Stomach (tissue), 9 donors: ENCODE measurements around the gene XPO5. TPM values are rescaled to one million over a fixed set of nuclear protein-coding genes. Genes with fewer than 3 reads are reported as not detected.

Experiments
- DNase-seq, 2 donors: peaks; one replicate each; pipeline versions ENCODE4 v3.0.0 to v3.0.0-alpha.2; 2013 to 2019
- H3K27ac ChIP-seq, 5 donors: fragments of 200-600 bp in 4 of 5; sonication (generic) in 4 of 5; one replicate each; pipeline ENCODE4 v1.5.1; 2013 to 2019; ENCODE audit warnings: mild to moderate bottlenecking in 1 of 5, moderate library complexity in 1 of 5
- H3K27me3 ChIP-seq, 3 donors: fragments of 200-600 bp; sonication (generic); one replicate each; pipeline ENCODE4 v1.5.1; 2017 to 2019; ENCODE audit warnings: mixed run types in 1 of 3
- H3K36me3 ChIP-seq, 4 donors: fragments of 200-600 bp; sonication (generic); 1 replicate in 3 of 4; 2 replicates in 1 of 4; pipeline ENCODE4 v1.5.1; 2016 to 2019
- H3K4me1 ChIP-seq, 4 donors: fragments of 200-600 bp; sonication (generic); one replicate each; pipeline ENCODE4 v1.5.1; 2016 to 2019
- H3K4me3 ChIP-seq, 4 donors: fragments of 200-600 bp; sonication (generic) in 3 of 4; one replicate each; pipeline ENCODE4 v1.5.1; 2016 to 2019; ENCODE audit warnings: mild to moderate bottlenecking in 1 of 4
- H3K9me3 ChIP-seq, 4 donors: fragments of 200-600 bp; sonication (generic); one replicate each; pipeline ENCODE4 v1.5.1; 2016 to 2019
- EP300 ChIP-seq: sonication (generic); formaldehyde crosslinking; IDR thresholded peaks from one replicate; pipeline ENCODE4 v1.6.1; 2017; ENCODE audit warnings: antibody characterized with exemption
- POLR2A ChIP-seq, 4 donors: fragments of 450-650 bp; IDR thresholded peaks; one replicate each; pipeline ENCODE4 v1.6.1; 2016; ENCODE audit warnings: antibody characterized with exemption in 4 of 4, control low read depth in 2 of 4, mild to moderate bottlenecking in 1 of 4, moderate library complexity in 1 of 4
- POLR2AphosphoS5 ChIP-seq, 3 donors: sonication (generic); formaldehyde crosslinking; IDR thresholded peaks; one replicate each; pipeline ENCODE4 v1.6.1; 2016; ENCODE audit warnings: antibody characterized with exemption in 3 of 3
- WGBS, 5 donors: extraction: QIAGEN DNeasy Blood & Tissue Kit in 3 of 5; methylation state at CpG; one replicate each; pipeline versions ENCODE4 v1.1.5 to v1.1.7; 2013 to 2018; 5-methylcytosine and 5-hydroxymethylcytosine counted together
- intact Hi-C: fragments of 100-400 bp; cut with DNase I; formaldehyde crosslinking; loops from one replicate; pipeline ENCODE4 v1.15.1; 2023; ENCODE audit warnings: low total_unique reads
- polyA plus RNA-seq, 3 donors: library from polyadenylated mRNA; stranded (reverse); fragments of 200-250 nt; gene quantifications; one replicate each; pipeline ENCODE4 v1.2.3, GENCODE V29; 2013
- total RNA-seq, 5 donors: library from RNA; depleted of rRNA; stranded (reverse); fragments of >200 nt; gene quantifications; one replicate each; pipeline versions ENCODE4 v1.1.0 to v1.2.3, GENCODE V29; 2014 to 2016
- TF ChIP-seq, protein P1 (sequence below), 7 experiments: fragments of 450-650 bp in 4 of 7; fragments of 200-600 bp in 3 of 7; sonication (generic) in 3 of 7; IDR thresholded peaks; one replicate each; pipeline ENCODE4 v1.5.1; 2016 to 2019; ENCODE audit warnings: antibody characterized with exemption in 7 of 7, control low read depth in 2 of 7, mild to moderate bottlenecking in 1 of 7
- donor health status: healthy with polysubstance abuse.
- donor health status: Bipolar disorder and iron deficiency.
- donor health status: healthy.

XPO5 gene
- total and polyA plus RNA-seq, 8 donors = 4.6 to 46.1 (median 19.0) TPM

GRCh38 chr6:43524483-43524961 lies 51.3 kb downstream of the XPO5 start:
- no peak for TF ChIP-seq POLR2A (IDR thresholded peaks at IDR 0.05)
- TF ChIP-seq, protein P1, sequence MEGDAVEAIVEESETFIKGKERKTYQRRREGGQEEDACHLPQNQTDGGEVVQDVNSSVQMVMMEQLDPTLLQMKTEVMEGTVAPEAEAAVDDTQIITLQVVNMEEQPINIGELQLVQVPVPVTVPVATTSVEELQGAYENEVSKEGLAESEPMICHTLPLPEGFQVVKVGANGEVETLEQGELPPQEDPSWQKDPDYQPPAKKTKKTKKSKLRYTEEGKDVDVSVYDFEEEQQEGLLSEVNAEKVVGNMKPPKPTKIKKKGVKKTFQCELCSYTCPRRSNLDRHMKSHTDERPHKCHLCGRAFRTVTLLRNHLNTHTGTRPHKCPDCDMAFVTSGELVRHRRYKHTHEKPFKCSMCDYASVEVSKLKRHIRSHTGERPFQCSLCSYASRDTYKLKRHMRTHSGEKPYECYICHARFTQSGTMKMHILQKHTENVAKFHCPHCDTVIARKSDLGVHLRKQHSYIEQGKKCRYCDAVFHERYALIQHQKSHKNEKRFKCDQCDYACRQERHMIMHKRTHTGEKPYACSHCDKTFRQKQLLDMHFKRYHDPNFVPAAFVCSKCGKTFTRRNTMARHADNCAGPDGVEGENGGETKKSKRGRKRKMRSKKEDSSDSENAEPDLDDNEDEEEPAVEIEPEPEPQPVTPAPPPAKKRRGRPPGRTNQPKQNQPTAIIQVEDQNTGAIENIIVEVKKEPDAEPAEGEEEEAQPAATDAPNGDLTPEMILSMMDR (IDR thresholded peaks at IDR 0.05) = no peak
- no peak for TF ChIP-seq EP300
- TF ChIP-seq POLR2AphosphoS5 (IDR thresholded peaks at IDR 0.05) = peak in 2 of 3 donors; percentile 23 to 69

DNA sequence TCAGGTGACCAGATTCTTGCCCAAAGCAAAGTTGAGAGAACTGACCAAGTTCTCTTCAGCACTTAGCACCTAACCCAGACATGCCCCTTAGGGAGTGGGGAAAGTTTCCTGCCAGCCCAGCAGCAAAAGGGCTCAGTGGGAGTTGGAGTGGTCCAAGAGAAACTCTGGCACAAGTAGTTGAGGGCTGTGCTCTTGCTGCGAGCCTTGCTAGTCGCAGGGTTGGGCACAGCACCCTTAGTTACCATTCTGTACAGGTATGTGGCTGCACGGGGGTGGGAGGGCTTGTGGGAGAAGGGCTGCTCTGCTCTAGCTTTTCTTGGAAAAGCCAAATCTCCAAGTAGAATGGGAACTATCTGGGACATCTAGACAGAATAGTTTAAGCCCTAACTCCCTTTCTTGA lies 52.6 kb downstream of the XPO5 start:
- H3K4me3 ChIP-seq = no peak overlapping the region
- no peaks in the 10 kb centered on the region for H3K9me3 ChIP-seq
- intact Hi-C loops = no loop called here
- 89 to 100% (median 96%) methylated on average over 1 to 3 of the region's 3 CpGs for WGBS, 5 donors
- no peaks in the 10 kb centered on the region for H3K27me3 ChIP-seq
- peak overlapping the region in 1 of 5 donors; percentile 26 for H3K27ac ChIP-seq
- TF ChIP-seq POLR2AphosphoS5 (IDR thresholded peaks at IDR 0.05) (no peak), EP300 (no peak)
- TF ChIP-seq, protein P1 (IDR thresholded peaks at IDR 0.05) = no peak
- DNase-seq = no peak
- H3K4me1 ChIP-seq = peaks cover 13 to 29% (median 22%) of the 10 kb centered on the region in 4 donors
- peaks cover 80 to 93% (median 93%) of the 10 kb centered on the region in 4 donors for H3K36me3 ChIP-seq

More at GRCh38 chr6:43524483-43524961, 51.3 kb downstream of the XPO5 start:
- H3K27ac ChIP-seq = peak overlapping the region in 2 of 5 donors; percentile 29 to 39
- intact Hi-C loops = no loop called here
- DNase-seq = peak; percentile 44 to 73
- no peak overlapping the region for H3K4me3 ChIP-seq
- 28 to 65% (median 57%) methylated on average over 8 to 10 of the region's 10 CpGs for WGBS, 5 donors
- no peaks in the 10 kb centered on the region for H3K9me3 ChIP-seq
- peaks cover 6 to 17% (median 14%) of the 10 kb centered on the region in 4 donors for H3K4me1 ChIP-seq
- H3K27me3 ChIP-seq = no peaks in the 10 kb centered on the region
- peaks cover 83 to 100% (median 100%) of the 10 kb centered on the region in 4 donors for H3K36me3 ChIP-seq

DNA sequence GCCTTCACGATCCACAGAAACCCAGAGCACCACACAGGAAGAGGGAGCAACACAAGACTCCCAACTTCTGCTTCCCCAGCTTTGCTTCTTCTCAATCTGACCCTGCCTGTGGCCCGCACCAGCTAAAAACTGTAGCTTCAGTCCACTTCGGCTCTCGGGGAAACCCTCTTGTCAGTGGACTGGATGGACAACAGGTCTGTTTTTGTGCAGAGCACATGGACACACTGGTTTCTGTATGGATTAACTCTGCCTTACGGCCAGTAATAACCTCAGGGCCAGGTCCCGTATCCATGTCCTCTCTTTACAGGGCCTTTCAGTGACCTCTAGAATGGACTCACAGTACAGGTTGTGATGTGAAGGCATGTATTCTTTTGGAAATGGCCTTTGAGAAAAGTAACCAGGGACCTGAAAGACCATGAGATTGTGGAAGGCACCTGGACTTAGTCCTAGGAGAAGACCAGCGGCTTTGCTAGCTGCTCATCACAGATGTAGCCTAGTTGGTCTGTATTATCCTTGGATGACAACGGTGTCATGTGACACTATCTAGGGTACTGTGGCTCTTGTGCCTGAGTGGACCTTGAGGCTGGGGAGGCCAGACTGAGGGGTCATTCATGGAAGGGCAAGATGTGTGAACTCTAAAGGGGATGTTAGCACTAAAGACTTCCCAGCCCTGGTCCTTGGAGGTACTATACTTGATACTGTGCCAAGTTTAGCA lies 53.1 kb downstream of the XPO5 start:
- peaks cover 19 to 35% (median 28%) of the 10 kb centered on the region in 4 donors for H3K4me1 ChIP-seq
- TF ChIP-seq, protein P1 (IDR thresholded peaks at IDR 0.05) = no peak
- TF ChIP-seq POLR2A (IDR thresholded peaks at IDR 0.05) (no peak), POLR2AphosphoS5 (IDR thresholded peaks at IDR 0.05) (no peak), EP300 (no peak)
- no peak for DNase-seq
- intact Hi-C loops = no loop called here
- peaks cover 76 to 88% (median 87%) of the 10 kb centered on the region in 4 donors for H3K36me3 ChIP-seq
- peak overlapping the region in 1 of 5 donors; percentile 26 for H3K27ac ChIP-seq
- no peaks in the 10 kb centered on the region for H3K27me3 ChIP-seq
- H3K4me3 ChIP-seq = no peak overlapping the region
- 88 to 94% (median 91%) methylated on average over 8 of the region's 8 CpGs for WGBS, 5 donors
- no peaks in the 10 kb centered on the region for H3K9me3 ChIP-seq

- Histone ChIP-seq H3K9me3 (no peaks in the 10 kb centered on the region), H3K4me1 (peaks cover 21 to 39% (median 33%) of the 10 kb centered on the region in 4 donors), H3K4me3 (no peak overlapping the region), H3K27ac (no peak overlapping the region), H3K36me3 (peaks cover 68 to 79% (median 78%) of the 10 kb centered on the region in 4 donors), H3K27me3 (no peaks in the 10 kb centered on the region)
- 23 to 73% (median 40%) methylated on average over 2 of the region's 2 CpGs for WGBS, 5 donors
- intact Hi-C loops = no loop called here
- no peak for DNase-seq
- TF ChIP-seq EP300 (no peak), POLR2A (IDR thresholded peaks at IDR 0.05) (no peak), POLR2AphosphoS5 (IDR thresholded peaks at IDR 0.05) (no peak)
- TF ChIP-seq, protein P1 (IDR thresholded peaks at IDR 0.05) = no peak
Observed at GRCh38 chr6:43521836-43522235, 54.0 kb downstream of the XPO5 start.
